T-helper 1 cell treated with Interleukin-12 subunit alpha and Interleukin-12 subunit beta and Interleukin-4 antibody, amounts not matched to agents 30 ng/mL and 1 ng/mL, for 36 hours (primary cell): Measurements from ENCODE around the gene VPS18. TPM values are rescaled to one million over a fixed set of nuclear protein-coding genes. Genes with fewer than 3 reads are reported as not detected.

Source experiments
- intact Hi-C: fragments of 100-400 bp; cut with micrococcal nuclease; formaldehyde crosslinking; loops from one replicate; pipeline ENCODE4 v1.15.1; 2024
- total RNA-seq: library from RNA; stranded (reverse); gene quantifications from 2 replicates; pipeline ENCODE4 v1.2.3, GENCODE V29; 2022

The VPS18 gene
- total RNA-seq, 1 donor from 2014 or later = 23.2 TPM

- intact Hi-C loops = no loop called here
Observed at GRCh38 chr15:40863660-40864270, 30.5 kb upstream of the VPS18 start.

GRCh38 chr15:40867199-40867598 is 27.1 kb upstream of the VPS18 start:
- intact Hi-C loops = no loop called here

- intact Hi-C loops = no loop called here
Observed at GRCh38 chr15:40869686-40870085, 24.6 kb upstream of the VPS18 start.

- intact Hi-C loops = no loop called here
Observed at GRCh38 chr15:40870716-40871115, 23.5 kb upstream of the VPS18 start.

GRCh38 chr15:40871749-40872617 is 22.3 kb upstream of the VPS18 start:
- intact Hi-C loops = no loop called here

- intact Hi-C loops = no loop called here
Observed at GRCh38 chr15:40872791-40873693, 21.2 kb upstream of the VPS18 start.

GRCh38 chr15:40873694-40874561 is 20.3 kb upstream of the VPS18 start, which contains the start of gene RHOV:
Gene RHOV, minus strand, starts transcription at chr15:40874234. Its CDS starts 95 bp downstream, at chr15:40874139.
- intact Hi-C loops = loop anchor here (1.0 kb wide), 2 partner anchors 15 to 20 kb away; partner anchors contain the start of gene VPS18

- intact Hi-C loops = no loop called here
Observed at GRCh38 chr15:40875991-40876730, 18.1 kb upstream of the VPS18 start.

- intact Hi-C loops = no loop called here
Observed at GRCh38 chr15:40877694-40878093, 16.6 kb upstream of the VPS18 start.

GRCh38 chr15:40878785-40879184 is 15.5 kb upstream of the VPS18 start:
- intact Hi-C loops = loop anchor here (1.0 kb wide), 2 partner anchors 16 to 19 kb away; partner anchors contain the start of gene VPS18

GRCh38 chr15:40879609-40880008 is 14.6 kb upstream of the VPS18 start:
- intact Hi-C loops = loop anchor here (1.0 kb wide), 2 partner anchors 15 to 20 kb away; partner anchors contain the start of gene VPS18

- intact Hi-C loops = no loop called here
Observed at GRCh38 chr15:40881351-40881750, 12.9 kb upstream of the VPS18 start.

- intact Hi-C loops = no loop called here
Observed at GRCh38 chr15:40886586-40886985, 7.7 kb upstream of the VPS18 start.

- intact Hi-C loops = no loop called here
Observed at GRCh38 chr15:40889112-40889511, 5.1 kb upstream of the VPS18 start.

GRCh38 chr15:40891138-40891537 is 3.1 kb upstream of the VPS18 start:
- intact Hi-C loops = loop anchor here (10.0 kb wide), 2 partner anchors 296 to 524 kb away; partner anchors contain the start of genes KNL1 and RTF1

GRCh38 chr15:40891810-40892446 is 2.3 kb upstream of the VPS18 start:
- intact Hi-C loops = loop anchor here (10.0 kb wide), 2 partner anchors 297 to 523 kb away; partner anchors contain the start of genes KNL1 and RTF1

- intact Hi-C loops = loop anchor here (10.0 kb wide), 2 partner anchors 298 to 522 kb away; partner anchors contain the start of genes KNL1 and RTF1
Observed at GRCh38 chr15:40892447-40893012, 1.7 kb upstream of the VPS18 start.

GRCh38 chr15:40893019-40893670 is 1.1 kb upstream of the VPS18 start:
- intact Hi-C loops = loop anchor here (10.0 kb wide), 2 partner anchors 298 to 522 kb away; partner anchors contain the start of genes KNL1 and RTF1
